ENCODE data around the gene METTL4. TPM values are rescaled to one million over a fixed set of nuclear protein-coding genes. Genes with fewer than 3 reads are reported as not detected.

METTL4 gene
- total and polyA plus RNA-seq, 9 of the 15 experiments (the other 6 are each of a cell fraction or from before 2014, with no cell fraction given) = 7.9 to 32.8 (median 22.1) TPM

DNA sequence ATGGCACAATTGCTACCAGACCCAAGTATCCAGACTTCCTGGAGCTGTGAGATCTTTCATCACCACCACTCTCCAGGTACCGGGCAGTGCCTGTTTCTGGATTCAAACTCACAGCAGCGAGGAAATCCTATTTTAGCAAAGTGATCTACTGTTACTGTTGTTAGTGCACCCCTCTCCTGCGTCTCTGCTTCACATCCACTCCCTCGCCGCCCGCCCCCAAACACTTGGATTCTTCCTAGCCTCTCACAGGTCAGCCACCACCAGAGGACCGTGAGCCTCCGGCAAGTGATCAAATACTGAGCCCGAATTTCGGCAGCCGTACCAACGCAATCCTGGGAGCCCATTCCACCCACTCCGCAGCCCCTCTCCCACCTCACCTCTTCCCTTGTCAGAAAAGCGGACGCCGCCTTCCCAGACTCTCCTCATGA, 519 bp downstream of the METTL4 start (continued):
- TF ChIP-seq, protein P1, sequence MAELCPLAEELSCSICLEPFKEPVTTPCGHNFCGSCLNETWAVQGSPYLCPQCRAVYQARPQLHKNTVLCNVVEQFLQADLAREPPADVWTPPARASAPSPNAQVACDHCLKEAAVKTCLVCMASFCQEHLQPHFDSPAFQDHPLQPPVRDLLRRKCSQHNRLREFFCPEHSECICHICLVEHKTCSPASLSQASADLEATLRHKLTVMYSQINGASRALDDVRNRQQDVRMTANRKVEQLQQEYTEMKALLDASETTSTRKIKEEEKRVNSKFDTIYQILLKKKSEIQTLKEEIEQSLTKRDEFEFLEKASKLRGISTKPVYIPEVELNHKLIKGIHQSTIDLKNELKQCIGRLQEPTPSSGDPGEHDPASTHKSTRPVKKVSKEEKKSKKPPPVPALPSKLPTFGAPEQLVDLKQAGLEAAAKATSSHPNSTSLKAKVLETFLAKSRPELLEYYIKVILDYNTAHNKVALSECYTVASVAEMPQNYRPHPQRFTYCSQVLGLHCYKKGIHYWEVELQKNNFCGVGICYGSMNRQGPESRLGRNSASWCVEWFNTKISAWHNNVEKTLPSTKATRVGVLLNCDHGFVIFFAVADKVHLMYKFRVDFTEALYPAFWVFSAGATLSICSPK (IDR thresholded peaks at IDR 0.05; ENCODE audit: borderline replicate concordance) = 0 out of 2 replicates have a peak, but pooled peaks have one; percentile 73
- TF ChIP-seq MLLT1 (IDR thresholded peaks at IDR 0.05) (peak in 1 of 2 experiments; percentile 80; a peak in 1 of 4 replicates), BHLHE40 (IDR thresholded peaks at IDR 0.05; ENCODE audit: low read length) (peak; percentile 36; the same call in 1 of the 2 replicates), MTA2 (IDR thresholded peaks at IDR 0.05; ENCODE audit: low read depth) (no peak), TCF7 (IDR thresholded peaks at IDR 0.05; ENCODE audit: borderline replicate concordance) (no peak), ZNF444 (CRISPR knock-in tag; IDR thresholded peaks at IDR 0.05) (no peak), ZBTB1 (CRISPR knock-in tag; IDR thresholded peaks at IDR 0.05; ENCODE audit: borderline replicate concordance, low read depth) (peak; percentile 71; the same call in 1 of the 2 replicates), SREBF1 (IDR thresholded peaks at IDR 0.05; ENCODE audit: borderline replicate concordance, low read depth, low read length) (no peak), MED1 (CRISPR knock-in tag; IDR thresholded peaks at IDR 0.05; ENCODE audit: borderline replicate concordance) (no peak), TFAM (CRISPR knock-in tag; conservative IDR thresholded peaks at IDR 0.05) (no peak), TARDBP (IDR thresholded peaks at IDR 0.05) (no peak), ZNF121 (CRISPR knock-in tag; conservative IDR thresholded peaks at IDR 0.05) (no peak), HBP1 (CRISPR knock-in tag; IDR thresholded peaks at IDR 0.05) (peak; percentile 29; the same call in 1 of the 2 replicates), RFX5 (IDR thresholded peaks at IDR 0.05; ENCODE audit: low read depth, low read length) (no peak), ZNF354B (CRISPR knock-in tag; IDR thresholded peaks at IDR 0.05) (no peak), RUNX1 (IDR thresholded peaks at IDR 0.05; ENCODE audit: low read depth) (no peak), NR2C1 (IDR thresholded peaks at IDR 0.05) (no peak), NR2C1 (tag; IDR thresholded peaks at IDR 0.05) (no peak), ESRRA (IDR thresholded peaks at IDR 0.05; ENCODE audit: borderline replicate concordance, low read depth) (no peak; the same call in 1 of the 2 replicates), PHF8 (IDR thresholded peaks at IDR 0.05; ENCODE audit: borderline replicate concordance, low read length) (no peak), PPARD (CRISPR knock-in tag; IDR thresholded peaks at IDR 0.05) (no peak), BRF1 (IDR thresholded peaks at IDR 0.05; ENCODE audit: borderline replicate concordance, extremely low read depth, insufficient read length) (no peak), MCM5 (IDR thresholded peaks at IDR 0.05; ENCODE audit: low read depth) (no peak), ZKSCAN8 (CRISPR knock-in tag; IDR thresholded peaks at IDR 0.05) (no peak), ZNF165 (CRISPR knock-in tag; IDR thresholded peaks at IDR 0.05; ENCODE audit: borderline replicate concordance) (no peak)
- TF ChIP-seq, protein P2, sequence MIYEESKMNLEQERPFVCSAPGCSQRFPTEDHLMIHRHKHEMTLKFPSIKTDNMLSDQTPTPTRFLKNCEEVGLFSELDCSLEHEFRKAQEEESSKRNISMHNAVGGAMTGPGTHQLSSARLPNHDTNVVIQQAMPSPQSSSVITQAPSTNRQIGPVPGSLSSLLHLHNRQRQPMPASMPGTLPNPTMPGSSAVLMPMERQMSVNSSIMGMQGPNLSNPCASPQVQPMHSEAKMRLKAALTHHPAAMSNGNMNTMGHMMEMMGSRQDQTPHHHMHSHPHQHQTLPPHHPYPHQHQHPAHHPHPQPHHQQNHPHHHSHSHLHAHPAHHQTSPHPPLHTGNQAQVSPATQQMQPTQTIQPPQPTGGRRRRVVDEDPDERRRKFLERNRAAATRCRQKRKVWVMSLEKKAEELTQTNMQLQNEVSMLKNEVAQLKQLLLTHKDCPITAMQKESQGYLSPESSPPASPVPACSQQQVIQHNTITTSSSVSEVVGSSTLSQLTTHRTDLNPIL (CRISPR knock-in tag; IDR thresholded peaks at IDR 0.05) = no peak

All from K562 (cell line).